Measurements from ENCODE around the gene ZNF518A.
"Not testable (repeated sequence)": the region's sequence is repeated elsewhere in the genome, so short reads cannot be mapped to it uniquely, and the experiment has no call there.

Gene ZNF518A

GRCh38 chr10:96188916-96189315 is 58.8 kb downstream of the ZNF518A start:
- H3K27me3 ChIP-seq (ENCODE audit: insufficient read depth, low read length, poor library complexity), result no peaks in the 10 kb centered on the region
- no peak overlapping the region for H3K27ac ChIP-seq (ENCODE audit: low read length)
- no peak for TF ChIP-seq CTCF (IDR thresholded peaks at IDR 0.05; ENCODE audit: borderline replicate concordance, extremely low read depth, low read length, poor library complexity, severe bottlenecking)
- no peak overlapping the region for H3K4me3 ChIP-seq (ENCODE audit: low read depth in 1 of 2, low read length in 2 of 2)
- H2AFZ ChIP-seq (ENCODE audit: low read depth, low read length), result no peak overlapping the region
- no peak overlapping the region for H3K9ac ChIP-seq (ENCODE audit: low read depth, low read length)
- H3K36me3 ChIP-seq (ENCODE audit: insufficient read depth, low read length), result no peaks in the 10 kb centered on the region
- H3K4me1 ChIP-seq (ENCODE audit: insufficient read depth, low read length), result no peaks in the 10 kb centered on the region
- no peaks in the 10 kb centered on the region for H3K79me2 ChIP-seq (ENCODE audit: insufficient read depth, low read length)
- DNase-seq, result no peak
- no peak overlapping the region for H3K4me2 ChIP-seq (ENCODE audit: insufficient read depth, low read length)
- H3K9me3 ChIP-seq (ENCODE audit: insufficient read depth, low read length, severe bottlenecking), result no peaks in the 10 kb centered on the region
- ATAC-seq (ENCODE audit: insufficient read depth, low read depth), result no peak
- H4K20me1 ChIP-seq (ENCODE audit: insufficient read depth, low read length), result no peaks in the 10 kb centered on the region

- not testable (repeated sequence) for H4K20me1 ChIP-seq (ENCODE audit: insufficient read depth, low read length); H3K27ac ChIP-seq (ENCODE audit: low read length); H3K4me3 ChIP-seq (ENCODE audit: low read depth in 1 of 2, low read length in 2 of 2); ATAC-seq (ENCODE audit: insufficient read depth, low read depth); H3K27me3 ChIP-seq (ENCODE audit: insufficient read depth, low read length, poor library complexity); H3K9me3 ChIP-seq (ENCODE audit: insufficient read depth, low read length, severe bottlenecking); H3K79me2 ChIP-seq (ENCODE audit: insufficient read depth, low read length); H3K9ac ChIP-seq (ENCODE audit: low read depth, low read length); H3K4me1 ChIP-seq (ENCODE audit: insufficient read depth, low read length); H3K36me3 ChIP-seq (ENCODE audit: insufficient read depth, low read length); DNase-seq; H2AFZ ChIP-seq (ENCODE audit: low read depth, low read length); H3K4me2 ChIP-seq (ENCODE audit: insufficient read depth, low read length)
Measured at GRCh38 chr10:96189505-96189904, 59.4 kb downstream of the ZNF518A start.

GRCh38 chr10:96201525-96201924 is 71.4 kb downstream of the ZNF518A start:
- no peaks in the 10 kb centered on the region for H3K4me1 ChIP-seq (ENCODE audit: insufficient read depth, low read length)
- ATAC-seq (ENCODE audit: insufficient read depth, low read depth) (no peak), DNase-seq (no peak)
- H3K27ac ChIP-seq (ENCODE audit: low read length), result no peak overlapping the region
- H3K4me2 ChIP-seq (ENCODE audit: insufficient read depth, low read length), result no peak overlapping the region
- no peaks in the 10 kb centered on the region for H3K79me2 ChIP-seq (ENCODE audit: insufficient read depth, low read length)
- no peaks in the 10 kb centered on the region for H3K36me3 ChIP-seq (ENCODE audit: insufficient read depth, low read length)
- H4K20me1 ChIP-seq (ENCODE audit: insufficient read depth, low read length), result no peaks in the 10 kb centered on the region
- H3K9me3 ChIP-seq (ENCODE audit: insufficient read depth, low read length, severe bottlenecking), result no peaks in the 10 kb centered on the region
- H3K27me3 ChIP-seq (ENCODE audit: insufficient read depth, low read length, poor library complexity), result no peaks in the 10 kb centered on the region
- TF ChIP-seq EZH2 (IDR thresholded peaks at IDR 0.05; ENCODE audit: borderline replicate concordance, low read depth, low read length, severe bottlenecking) (no peak), CTCF (IDR thresholded peaks at IDR 0.05; ENCODE audit: borderline replicate concordance, extremely low read depth, low read length, poor library complexity, severe bottlenecking) (no peak)
- no peak overlapping the region for H3K9ac ChIP-seq (ENCODE audit: low read depth, low read length)
- H2AFZ ChIP-seq (ENCODE audit: low read depth, low read length), result no peak overlapping the region
- no peak overlapping the region for H3K4me3 ChIP-seq (ENCODE audit: low read depth in 1 of 2, low read length in 2 of 2)

- H3K27ac ChIP-seq (ENCODE audit: low read length), result no peak overlapping the region
- no peak overlapping the region for H2AFZ ChIP-seq (ENCODE audit: low read depth, low read length)
- H3K27me3 ChIP-seq (ENCODE audit: insufficient read depth, low read length, poor library complexity), result no peaks in the 10 kb centered on the region
- TF ChIP-seq CTCF (IDR thresholded peaks at IDR 0.05; ENCODE audit: borderline replicate concordance, extremely low read depth, low read length, poor library complexity, severe bottlenecking) (no peak), EZH2 (IDR thresholded peaks at IDR 0.05; ENCODE audit: borderline replicate concordance, low read depth, low read length, severe bottlenecking) (no peak)
- DNase-seq, result no peak
- no peaks in the 10 kb centered on the region for H3K4me1 ChIP-seq (ENCODE audit: insufficient read depth, low read length)
- no peaks in the 10 kb centered on the region for H3K9me3 ChIP-seq (ENCODE audit: insufficient read depth, low read length, severe bottlenecking)
- H3K4me2 ChIP-seq (ENCODE audit: insufficient read depth, low read length), result no peak overlapping the region
- no peaks in the 10 kb centered on the region for H4K20me1 ChIP-seq (ENCODE audit: insufficient read depth, low read length)
- no peaks in the 10 kb centered on the region for H3K79me2 ChIP-seq (ENCODE audit: insufficient read depth, low read length)
- H3K36me3 ChIP-seq (ENCODE audit: insufficient read depth, low read length), result no peaks in the 10 kb centered on the region
- H3K4me3 ChIP-seq (ENCODE audit: low read depth in 1 of 2, low read length in 2 of 2), result no peak overlapping the region
- ATAC-seq (ENCODE audit: insufficient read depth, low read depth), result no peak
- no peak overlapping the region for H3K9ac ChIP-seq (ENCODE audit: low read depth, low read length)
Measured at GRCh38 chr10:96205580-96205979, 75.5 kb downstream of the ZNF518A start.

All from DND-41 (cell line).